Endodermal cell (in vitro differentiated cells): ENCODE measurements around the gene SLC6A16. TPM values are rescaled to one million over a fixed set of nuclear protein-coding genes. Genes with fewer than 3 reads are reported as not detected.

ENCODE experiments used
- DNase-seq: peaks from one replicate; pipeline ENCODE4 v3.0.0-alpha.2; 2017
- H3K27ac ChIP-seq: 2 replicates; pipeline ENCODE4 v1.5.1; 2013; ENCODE audit warnings: mild to moderate bottlenecking, low read depth, low read length, moderate library complexity
- H3K27me3 ChIP-seq: 2 replicates; pipeline ENCODE4 v1.6.1; 2013; ENCODE audit warnings: mild to moderate bottlenecking, low read length, moderate library complexity; ENCODE audit not compliant: insufficient read depth, control insufficient read depth, poor library complexity, severe bottlenecking
- H3K36me3 ChIP-seq: 2 replicates; pipeline ENCODE4 v1.7.0; 2013; ENCODE audit warnings: mild to moderate bottlenecking, low read length, moderate library complexity; ENCODE audit not compliant: control insufficient read depth, insufficient read depth
- H3K4me1 ChIP-seq: one replicate; pipeline ENCODE4 v1.7.0; 2013; ENCODE audit warnings: low read length; ENCODE audit not compliant: control insufficient read depth, insufficient read depth
- H3K4me3 ChIP-seq: 2 replicates; pipeline ENCODE4 v1.5.1; 2013; ENCODE audit warnings: mild to moderate bottlenecking, low read length, moderate library complexity
- H3K9ac ChIP-seq: 2 replicates; pipeline ENCODE4 v1.6.1; 2013; ENCODE audit warnings: mild to moderate bottlenecking, low read length, moderate library complexity; ENCODE audit not compliant: poor library complexity, severe bottlenecking; ENCODE audit errors: extremely low read depth
- H3K9me3 ChIP-seq: 2 replicates; pipeline ENCODE4 v1.6.1; 2013; ENCODE audit warnings: mild to moderate bottlenecking, low read length, moderate library complexity; ENCODE audit not compliant: control insufficient read depth
- H3K27ac Mint-ChIP-seq: 2 replicates; pipeline ENCODE4 v1.8.0; 2020; ENCODE audit warnings: mixed read lengths
- H3K27me3 Mint-ChIP-seq: 2 replicates; pipeline ENCODE4 v1.8.0; 2021; ENCODE audit warnings: mild to moderate bottlenecking, mixed read lengths; ENCODE audit not compliant: insufficient read depth
- H3K36me3 Mint-ChIP-seq: 2 replicates; pipeline ENCODE4 v1.8.0; 2020; ENCODE audit warnings: low read depth, mixed read lengths
- H3K4me1 Mint-ChIP-seq: 2 replicates; pipeline ENCODE4 v1.8.0; 2020; ENCODE audit warnings: mixed read lengths
- H3K4me3 Mint-ChIP-seq: 2 replicates; pipeline ENCODE4 v1.8.0; 2020; ENCODE audit warnings: mild to moderate bottlenecking, moderate library complexity, mixed read lengths
- H3K9me3 Mint-ChIP-seq: 2 replicates; pipeline ENCODE4 v1.8.0; 2020; ENCODE audit warnings: mild to moderate bottlenecking, mixed read lengths
- CTCF ChIP-seq: fragments of 200-600 bp; sonication (generic); conservative IDR thresholded peaks from 2 replicates; pipeline ENCODE4 v1.5.0; 2021; ENCODE audit warnings: antibody characterized with exemption, mild to moderate bottlenecking
- WGBS, 2 experiments: methylation state at CpG; one replicate each; pipeline versions ENCODE4 v1.1.5 to v1.1.7; 2013; ENCODE audit warnings: missing lambda C conversion rate in 2 of 2, mixed read lengths in 1 of 2; ENCODE audit not compliant: insufficient coverage in 1 of 2, insufficient read length in 1 of 2; 5-methylcytosine and 5-hydroxymethylcytosine counted together
- total RNA-seq, 2 donors: library from RNA; stranded (reverse); fragmentation: NEBNext Ultra II Directional in 1 of 2; extraction: Animal tissue kit (Norgen Biotek cat#: 25700) in 1 of 2; gene quantifications; 2 replicates in 1 of 2; 3 replicates in 1 of 2; pipeline ENCODE4 v1.2.1, GENCODE V29; 2021

The SLC6A16 gene
- total RNA-seq, 2 donors from 2014 or later = 3.3 to 3.4 TPM

GRCh38 chr19:49318296-49318695 is 6.7 kb downstream of the SLC6A16 start:
- Mint-ChIP-seq H3K4me1 (no peaks in the 10 kb centered on the region), H3K4me3 (no peak overlapping the region), H3K27me3 (peaks cover under 1% of the 10 kb centered on the region), H3K9me3 (peaks cover 25% of the 10 kb centered on the region), H3K36me3 (peaks cover 30% of the 10 kb centered on the region), H3K27ac (no peak overlapping the region)
- no peak for DNase-seq
- Histone ChIP-seq H3K36me3 (no peaks in the 10 kb centered on the region), H3K9me3 (peaks cover 35% of the 10 kb centered on the region), H3K27ac (no peak overlapping the region), H3K4me3 (no peak overlapping the region), H3K4me1 (no peaks in the 10 kb centered on the region), H3K9ac (no peak overlapping the region), H3K27me3 (no peaks in the 10 kb centered on the region)
- no peak for TF ChIP-seq CTCF

- DNase-seq = no peak
- Histone ChIP-seq H3K27me3 (no peaks in the 10 kb centered on the region), H3K9ac (no peak overlapping the region), H3K9me3 (peaks cover 20% of the 10 kb centered on the region), H3K27ac (no peak overlapping the region), H3K4me1 (no peaks in the 10 kb centered on the region), H3K36me3 (no peaks in the 10 kb centered on the region), H3K4me3 (no peak overlapping the region)
- no peak for TF ChIP-seq CTCF
- H3K9me3 Mint-ChIP-seq = peaks cover 20% of the 10 kb centered on the region
- no peaks in the 10 kb centered on the region for H3K4me1 Mint-ChIP-seq
- no peak overlapping the region for H3K4me3 Mint-ChIP-seq
- no peaks in the 10 kb centered on the region for H3K27me3 Mint-ChIP-seq
- peaks cover 29% of the 10 kb centered on the region for H3K36me3 Mint-ChIP-seq
- H3K27ac Mint-ChIP-seq = no peak overlapping the region
Observed at GRCh38 chr19:49316284-49316683, 8.7 kb downstream of the SLC6A16 start.

- no peak for DNase-seq
- H3K9me3 Mint-ChIP-seq = peaks cover 9% of the 10 kb centered on the region
- H3K36me3 ChIP-seq = peaks cover 8% of the 10 kb centered on the region
- TF ChIP-seq CTCF = no peak
- peaks cover 10% of the 10 kb centered on the region for H3K9me3 ChIP-seq
- peaks cover 31% of the 10 kb centered on the region for H3K36me3 Mint-ChIP-seq
- H3K4me3 ChIP-seq = no peak overlapping the region
- H3K27ac Mint-ChIP-seq = no peak overlapping the region
- 63 to 100% methylated on average over 1 of the region's 1 CpG for WGBS, 2 experiments
- no peak overlapping the region for H3K27ac ChIP-seq
- H3K4me1 ChIP-seq = no peaks in the 10 kb centered on the region
- H3K9ac ChIP-seq = no peak overlapping the region
- H3K4me1 Mint-ChIP-seq = no peaks in the 10 kb centered on the region
- no peak overlapping the region for H3K4me3 Mint-ChIP-seq
- peaks cover 2% of the 10 kb centered on the region for H3K27me3 Mint-ChIP-seq
- H3K27me3 ChIP-seq = no peaks in the 10 kb centered on the region
Observed at GRCh38 chr19:49315111-49315510, 9.9 kb downstream of the SLC6A16 start.
